ENCODE measurements around the gene RIPK3.
A peak's percentile ranks its signal among the peaks of the same experiment; 100 is the strongest.
"Not testable (repeated sequence)": the region's sequence is repeated elsewhere in the genome, so short reads cannot be mapped to it uniquely, and the experiment has no call there.

Gene RIPK3

GRCh38 chr14:24339284-24340151 lies at the start of gene RIPK3:
TSS of gene RIPK3 (minus strand) at chr14:24339991. CDS start at chr14:24339826, 165 bp downstream.
- no peak for DNase-seq

GRCh38 chr14:24389226-24389848 lies 49.5 kb upstream of the RIPK3 start:
- DNase-seq, result no peak

- peak in 1 of 2 experiments; percentile 61 for DNase-seq
These were observed 48.8 kb upstream of the RIPK3 start for GRCh38 chr14:24388474-24389179.

- DNase-seq, result not testable (repeated sequence)
These were observed 47.8 kb upstream of the RIPK3 start for GRCh38 chr14:24387579-24387978.

GRCh38 chr14:24387009-24387345 lies 47.2 kb upstream of the RIPK3 start:
- no peak for DNase-seq

- no peak for DNase-seq
These were observed 45.7 kb upstream of the RIPK3 start for GRCh38 chr14:24385524-24385923.

- DNase-seq, result no peak
These were observed 44.4 kb upstream of the RIPK3 start for GRCh38 chr14:24384169-24384568.

- DNase-seq, result no peak
These were observed 42.2 kb upstream of the RIPK3 start for GRCh38 chr14:24382064-24382371.

GRCh38 chr14:24381363-24382063 lies 41.7 kb upstream of the RIPK3 start:
- DNase-seq, result no peak

- no peak for DNase-seq
These were observed 40.3 kb upstream of the RIPK3 start for GRCh38 chr14:24379907-24380730.

GRCh38 chr14:24378981-24379906 lies 39.5 kb upstream of the RIPK3 start:
- DNase-seq, result no peak

- DNase-seq, result no peak
These were observed 38.5 kb upstream of the RIPK3 start for GRCh38 chr14:24378327-24378726.

- DNase-seq, result no peak
These were observed 37.9 kb upstream of the RIPK3 start for GRCh38 chr14:24377657-24378056.

- no peak for DNase-seq
These were observed 37.3 kb upstream of the RIPK3 start for GRCh38 chr14:24377126-24377525.

GRCh38 chr14:24376448-24377070 lies 36.8 kb upstream of the RIPK3 start:
- DNase-seq, result no peak

- no peak for DNase-seq
These were observed 33.1 kb upstream of the RIPK3 start for GRCh38 chr14:24372701-24373416.

GRCh38 chr14:24371605-24372004 lies 31.8 kb upstream of the RIPK3 start:
- not testable (repeated sequence) for DNase-seq

GRCh38 chr14:24370748-24371147 lies 31.0 kb upstream of the RIPK3 start:
- DNase-seq, result no peak

GRCh38 chr14:24369907-24370687 lies 30.3 kb upstream of the RIPK3 start:
- DNase-seq, result peak in 1 of 2 experiments; percentile 21

Measured in NCI-H524 (cell line).